Fibroblast of the aortic adventitia (primary cell): ENCODE data around the gene TRIM40. TPM values are rescaled to one million over a fixed set of nuclear protein-coding genes. Genes with fewer than 3 reads are reported as not detected.

Experiments used
- DNase-seq: peaks from one replicate; pipeline ENCODE4 v3.0.0-alpha.2; 2010; ENCODE audit warnings: low read depth
- H3K4me3 ChIP-seq: 2 replicates; pipeline ENCODE4 v1.5.1; 2011; ENCODE audit warnings: low read depth, mild to moderate bottlenecking, control low read depth, low read length, moderate library complexity
- small RNA-seq: library from RNA; depleted of rRNA; stranded (forward); fragments of <200 nt; gene quantifications from one replicate; pipeline ENCODE3, GENCODE V24; 2012
- total RNA-seq: library from RNA; depleted of rRNA; stranded (reverse); fragments of >200 nt; gene quantifications from 2 replicates; pipeline ENCODE4 v1.2.3, GENCODE V29; 2012; ENCODE audit warnings: low replicate concordance
- TF ChIP-seq, protein P1 (sequence below): IDR thresholded peaks from 2 replicates; pipeline ENCODE4 v1.5.1; 2011; ENCODE audit warnings: mild to moderate bottlenecking, low read length, control low read depth, inconsistent platforms; ENCODE audit not compliant: insufficient read depth

Gene TRIM40
- total RNA-seq, 1 donor: not detected

DNA sequence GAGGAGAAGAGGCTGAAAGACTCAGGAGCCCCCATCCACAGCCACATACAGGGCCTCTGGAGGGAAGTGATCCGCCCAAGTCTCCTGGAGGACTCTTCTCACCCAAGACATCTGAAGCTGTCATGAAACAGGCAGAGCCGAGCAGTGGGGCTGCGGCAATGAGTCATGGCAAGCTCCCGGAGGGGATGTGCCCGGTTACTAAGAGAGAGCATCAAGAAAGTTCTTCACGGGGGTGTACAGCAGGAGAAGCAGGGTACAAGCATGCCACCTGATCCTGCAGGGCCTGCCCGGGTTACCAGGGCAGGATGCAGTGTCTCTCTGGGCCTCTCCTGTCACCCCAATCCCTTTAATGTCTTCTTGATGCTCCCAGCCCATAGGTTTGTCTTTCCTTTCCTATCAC lies 56.1 kb downstream of the TRIM40 start:
- H3K4me3 ChIP-seq: no peak overlapping the region
- TF ChIP-seq, protein P1, sequence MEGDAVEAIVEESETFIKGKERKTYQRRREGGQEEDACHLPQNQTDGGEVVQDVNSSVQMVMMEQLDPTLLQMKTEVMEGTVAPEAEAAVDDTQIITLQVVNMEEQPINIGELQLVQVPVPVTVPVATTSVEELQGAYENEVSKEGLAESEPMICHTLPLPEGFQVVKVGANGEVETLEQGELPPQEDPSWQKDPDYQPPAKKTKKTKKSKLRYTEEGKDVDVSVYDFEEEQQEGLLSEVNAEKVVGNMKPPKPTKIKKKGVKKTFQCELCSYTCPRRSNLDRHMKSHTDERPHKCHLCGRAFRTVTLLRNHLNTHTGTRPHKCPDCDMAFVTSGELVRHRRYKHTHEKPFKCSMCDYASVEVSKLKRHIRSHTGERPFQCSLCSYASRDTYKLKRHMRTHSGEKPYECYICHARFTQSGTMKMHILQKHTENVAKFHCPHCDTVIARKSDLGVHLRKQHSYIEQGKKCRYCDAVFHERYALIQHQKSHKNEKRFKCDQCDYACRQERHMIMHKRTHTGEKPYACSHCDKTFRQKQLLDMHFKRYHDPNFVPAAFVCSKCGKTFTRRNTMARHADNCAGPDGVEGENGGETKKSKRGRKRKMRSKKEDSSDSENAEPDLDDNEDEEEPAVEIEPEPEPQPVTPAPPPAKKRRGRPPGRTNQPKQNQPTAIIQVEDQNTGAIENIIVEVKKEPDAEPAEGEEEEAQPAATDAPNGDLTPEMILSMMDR: no peak
- no peak for DNase-seq

DNA sequence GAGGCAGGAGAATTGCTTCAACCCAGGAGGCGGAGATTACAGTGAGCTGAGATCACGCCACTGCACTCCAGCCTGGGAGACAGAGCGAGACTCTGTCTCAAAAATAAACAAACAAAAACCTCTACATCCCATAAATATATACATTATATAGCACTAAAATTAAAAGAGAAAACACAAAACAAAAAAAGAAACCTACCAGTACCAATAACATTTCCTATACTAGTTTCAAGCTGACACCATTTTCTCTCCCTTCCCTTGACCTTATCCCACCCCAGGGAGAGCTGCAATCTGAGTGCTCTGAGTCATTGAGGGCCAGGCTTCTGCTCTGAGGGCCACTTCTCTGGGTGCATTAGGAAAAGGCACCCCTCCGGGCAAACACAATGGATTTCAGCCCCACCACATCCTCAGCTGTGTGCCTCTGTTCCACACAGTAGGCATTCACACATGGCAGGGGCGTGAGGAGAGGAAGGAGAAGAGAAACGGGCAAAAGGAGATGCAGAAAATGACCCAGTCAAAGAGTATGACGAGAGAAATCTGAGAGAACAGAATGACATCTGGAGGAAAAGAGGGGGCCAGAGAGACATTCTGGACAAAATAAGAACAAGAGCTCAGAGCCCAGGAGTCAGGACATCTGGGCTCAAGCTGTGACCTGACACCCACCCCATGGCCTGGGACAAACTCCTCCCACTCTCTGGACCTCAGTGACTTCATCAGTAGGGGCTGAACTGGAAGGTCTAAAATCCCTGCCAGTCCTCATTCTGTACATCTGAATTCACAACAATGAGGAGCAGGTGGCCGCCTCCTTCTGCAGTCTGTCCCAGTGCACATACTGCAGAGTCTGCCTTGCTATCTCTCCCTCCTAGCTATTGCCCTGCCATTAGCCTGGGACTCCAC lies 59.1 kb downstream of the TRIM40 start:
- H3K4me3 ChIP-seq: no peak overlapping the region
- no peak for DNase-seq

GRCh38 chr6:30195951-30196350 lies 60.0 kb downstream of the TRIM40 start:
- no peak overlapping the region for H3K4me3 ChIP-seq
- DNase-seq: no peak
- TF ChIP-seq, protein P1: no peak

More for the DNA sequence above, 59.1 kb downstream of the TRIM40 start:
- TF ChIP-seq, protein P1: no peak

DNA sequence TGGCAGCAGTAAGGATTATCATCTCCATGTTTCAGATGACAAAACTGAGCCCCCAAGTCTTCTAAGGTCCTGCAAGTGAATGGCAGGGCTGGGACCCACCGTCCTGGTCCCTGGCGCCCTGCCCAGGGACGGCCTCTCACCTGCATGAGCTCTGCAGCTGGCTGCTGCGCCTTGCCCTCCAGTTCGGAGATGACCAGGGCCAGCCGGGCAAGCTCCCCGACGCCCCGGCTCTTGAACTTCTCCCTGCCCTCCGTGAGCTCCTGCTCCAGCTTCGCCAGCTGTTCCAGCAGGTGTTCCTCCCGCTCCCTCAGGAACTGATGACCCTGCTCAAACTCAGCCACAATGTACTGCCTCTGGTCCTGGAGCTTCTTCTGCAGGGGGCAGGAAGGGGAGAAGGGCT lies 60.4 kb downstream of the TRIM40 start:
- DNase-seq: no peak
- TF ChIP-seq, protein P1: no peak

More for the DNA sequence above, 60.4 kb downstream of the TRIM40 start:
- H3K4me3 ChIP-seq: no peak overlapping the region

Small RNA genes lying within 50 kb of the gene (small RNA-seq; reads per million reads assigned to genes)
- not detected for gene RF00554

Other genes with a start within 250 kb of the TRIM40 start
- gene HLA-A, start 193.6 kb upstream of the TRIM40 start, total RNA-seq: 184 and 391 TPM in 2 replicates
- 11.0 and 18.3 TPM in 2 replicates for gene POLR1H, start 74.9 kb upstream of the TRIM40 start, total RNA-seq
- gene PPP1R11, start 68.9 kb upstream of the TRIM40 start, total RNA-seq: 19.0 and 52.5 TPM in 2 replicates
- not detected in 2 replicates for gene RNF39, start 60.4 kb upstream of the TRIM40 start, total RNA-seq
- gene TRIM31, start 23.1 kb upstream of the TRIM40 start, total RNA-seq: not detected in 2 replicates
- not detected in 2 replicates for gene TRIM10, start 25.1 kb downstream of the TRIM40 start, total RNA-seq
- gene TRIM15, start 27.4 kb downstream of the TRIM40 start, total RNA-seq: not detected in 2 replicates
- 32.4 and 41.9 TPM in 2 replicates for gene TRIM26, start 77.3 kb downstream of the TRIM40 start, total RNA-seq
- 8.5 and 9.7 TPM in 2 replicates for gene TRIM39, start 190.8 kb downstream of the TRIM40 start, total RNA-seq
- 23.6 and 25.1 TPM in 2 replicates for gene RPP21, start 209.0 kb downstream of the TRIM40 start, total RNA-seq